SK-N-SH treated with all-trans-retinoic acid at 6 μM for 48 hours (cell line): Measurements from ENCODE around the gene DUSP3.

Experiments
- BACH2 ChIP-seq: fragments of 250-450 bp; sonication (Bioruptor Pico); IDR thresholded peaks from 2 replicates; pipeline ENCODE4 v1.9.0; 2021; ENCODE audit warnings: mild to moderate bottlenecking, borderline replicate concordance
- CREB5 ChIP-seq: fragments of 250-450 bp; sonication (Bioruptor Pico); IDR thresholded peaks from 2 replicates; pipeline ENCODE4 v1.5.1; 2020; ENCODE audit warnings: low read depth, mild to moderate bottlenecking, moderate library complexity
- RARB ChIP-seq: fragments of 250-450 bp; sonication (Bioruptor Pico); IDR thresholded peaks from 2 replicates; pipeline ENCODE4 v1.8.0; 2021; ENCODE audit warnings: mild to moderate bottlenecking, moderate library complexity
- ZC3H10 ChIP-seq: fragments of 250-450 bp; sonication (Bioruptor Pico); IDR thresholded peaks from 2 replicates; pipeline ENCODE4 v1.5.1; 2021; ENCODE audit warnings: mild to moderate bottlenecking, moderate library complexity
- ZNF565 ChIP-seq: fragments of 450-650 bp; formaldehyde crosslinking; conservative IDR thresholded peaks from 2 replicates; pipeline ENCODE4 v1.5.0; 2020; ENCODE audit warnings: low read depth, mild to moderate bottlenecking, moderate library complexity

- no peak for TF ChIP-seq ZC3H10 (CRISPR knock-in tag)
- TF ChIP-seq BACH2 (CRISPR knock-in tag), result no peak
- TF ChIP-seq CREB5 (CRISPR knock-in tag), result no peak
- no peak for TF ChIP-seq ZNF565 (CRISPR knock-in tag)
- no peak for TF ChIP-seq RARB (CRISPR knock-in tag)
Measured at GRCh38 chr17:43750153-43750552, 28.6 kb downstream of the DUSP3 start.
